CD4-positive, alpha-beta T cell treated with Interferon gamma for 1 hour (primary cell): ENCODE results near the gene MCF2L2.
A peak's percentile ranks its signal among the peaks of the same experiment; 100 is the strongest.

Experiments used
- DNase-seq: peaks from one replicate; pipeline ENCODE4 v3.0.0-alpha.2; 2020

MCF2L2 gene

GRCh38 chr3:183222631-183223235 lies 205.7 kb downstream of the MCF2L2 start:
- DNase-seq, result no peak

DNA sequence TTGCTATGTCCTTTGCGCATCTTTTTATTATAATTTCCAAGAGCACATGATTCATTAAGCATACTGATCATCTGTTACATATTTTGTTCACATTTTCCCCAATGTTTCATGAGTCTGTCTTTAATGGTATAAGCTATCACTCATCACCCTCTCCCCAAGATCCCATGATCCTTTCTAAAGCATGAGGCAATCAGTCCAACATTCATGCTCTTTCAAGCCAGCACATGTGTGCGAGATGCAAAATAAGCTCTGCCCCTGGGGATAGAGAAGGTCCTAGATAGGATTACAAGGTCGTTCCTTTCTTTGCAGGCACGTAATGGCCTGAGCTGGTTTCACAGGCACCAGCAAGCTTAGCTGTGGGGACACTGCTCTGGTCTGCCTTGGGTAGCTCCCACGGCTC lies 207.6 kb downstream of the MCF2L2 start:
- DNase-seq, result no peak

DNA sequence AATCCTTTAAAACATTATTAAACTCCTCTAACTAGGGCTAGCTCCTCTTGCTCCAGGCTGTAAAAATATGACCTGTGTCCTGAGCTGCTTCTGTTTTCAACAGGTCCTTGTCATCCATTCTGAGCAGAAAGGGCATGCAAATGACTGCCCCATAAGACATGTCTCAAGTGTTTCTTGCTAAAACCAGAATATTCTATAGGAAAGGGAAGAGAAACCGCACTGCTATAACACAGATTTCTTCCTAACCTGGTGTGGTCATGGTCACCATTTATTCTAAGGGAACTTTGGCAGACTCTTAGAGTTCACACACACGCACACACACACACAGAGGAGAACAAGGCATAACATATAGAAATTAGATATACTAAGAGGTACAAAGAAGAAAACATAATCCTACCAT lies 209.6 kb downstream of the MCF2L2 start:
- no peak for DNase-seq

DNA sequence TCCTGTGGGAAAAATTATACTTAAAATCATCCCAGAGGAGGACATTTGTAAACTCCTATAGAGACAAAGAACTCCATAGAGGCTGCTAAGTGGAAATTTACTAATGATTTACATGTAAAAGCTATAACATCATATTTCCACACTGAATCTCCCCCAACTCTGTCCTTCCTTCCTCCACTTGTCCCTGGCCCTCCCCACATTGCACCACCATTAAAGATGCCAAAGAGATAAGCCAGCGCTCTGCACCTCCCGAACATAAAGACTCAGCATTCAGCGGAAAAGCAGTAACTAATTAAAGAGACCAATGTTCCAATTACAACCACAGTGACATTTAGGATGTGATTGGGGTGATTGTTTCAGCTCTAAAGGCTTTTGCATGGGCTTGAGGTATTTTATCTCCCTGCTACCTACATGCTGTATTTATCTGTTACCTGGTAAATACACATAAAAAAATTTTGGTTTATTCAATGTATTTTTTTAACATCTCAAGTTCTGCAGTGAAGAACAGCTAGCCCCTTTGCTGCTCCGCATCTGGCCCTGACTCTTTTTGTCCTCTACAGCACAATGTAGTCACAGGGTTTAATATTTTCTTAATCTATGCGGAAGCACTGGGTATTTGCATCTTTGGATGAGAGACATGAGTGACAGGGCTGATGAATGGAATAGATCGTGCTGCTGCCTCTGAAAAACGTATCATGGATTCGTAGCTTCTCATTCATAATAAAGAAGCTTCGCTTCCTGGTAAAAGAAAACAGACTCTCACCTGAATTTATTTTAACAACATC lies 210.7 kb downstream of the MCF2L2 start:
- no peak for DNase-seq

DNA sequence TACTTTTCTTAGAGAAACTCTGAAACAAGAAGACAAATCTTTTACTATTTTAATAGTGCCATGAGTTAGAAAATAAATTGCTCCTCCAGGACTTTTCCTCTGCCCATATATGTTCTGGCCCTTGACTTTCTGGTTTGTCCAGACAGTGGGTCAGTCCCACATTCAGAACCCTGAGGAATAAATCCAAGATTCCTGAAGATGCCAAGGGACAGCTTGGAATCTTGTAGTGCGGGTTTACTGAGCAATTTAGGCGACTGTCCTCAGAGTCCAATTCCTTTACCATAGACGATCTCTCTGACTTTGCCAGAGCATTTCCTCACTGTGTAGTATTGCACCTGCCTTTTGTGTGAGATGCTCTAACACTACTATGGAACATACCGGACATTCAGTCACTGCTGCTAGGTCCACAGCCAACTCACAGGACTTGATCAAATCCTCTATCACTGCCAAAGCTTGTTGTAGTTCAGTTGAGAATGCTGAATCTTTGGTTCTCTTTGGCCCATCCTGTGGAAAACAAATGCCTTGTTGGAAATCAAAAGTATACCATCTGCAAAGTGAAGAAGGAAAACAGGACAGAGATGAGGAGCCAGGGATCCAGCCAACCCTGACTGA lies 212.7 kb downstream of the MCF2L2 start:
- no peak for DNase-seq

GRCh38 chr3:183214277-183214612 lies 214.2 kb downstream of the MCF2L2 start:
- no peak for DNase-seq

DNA sequence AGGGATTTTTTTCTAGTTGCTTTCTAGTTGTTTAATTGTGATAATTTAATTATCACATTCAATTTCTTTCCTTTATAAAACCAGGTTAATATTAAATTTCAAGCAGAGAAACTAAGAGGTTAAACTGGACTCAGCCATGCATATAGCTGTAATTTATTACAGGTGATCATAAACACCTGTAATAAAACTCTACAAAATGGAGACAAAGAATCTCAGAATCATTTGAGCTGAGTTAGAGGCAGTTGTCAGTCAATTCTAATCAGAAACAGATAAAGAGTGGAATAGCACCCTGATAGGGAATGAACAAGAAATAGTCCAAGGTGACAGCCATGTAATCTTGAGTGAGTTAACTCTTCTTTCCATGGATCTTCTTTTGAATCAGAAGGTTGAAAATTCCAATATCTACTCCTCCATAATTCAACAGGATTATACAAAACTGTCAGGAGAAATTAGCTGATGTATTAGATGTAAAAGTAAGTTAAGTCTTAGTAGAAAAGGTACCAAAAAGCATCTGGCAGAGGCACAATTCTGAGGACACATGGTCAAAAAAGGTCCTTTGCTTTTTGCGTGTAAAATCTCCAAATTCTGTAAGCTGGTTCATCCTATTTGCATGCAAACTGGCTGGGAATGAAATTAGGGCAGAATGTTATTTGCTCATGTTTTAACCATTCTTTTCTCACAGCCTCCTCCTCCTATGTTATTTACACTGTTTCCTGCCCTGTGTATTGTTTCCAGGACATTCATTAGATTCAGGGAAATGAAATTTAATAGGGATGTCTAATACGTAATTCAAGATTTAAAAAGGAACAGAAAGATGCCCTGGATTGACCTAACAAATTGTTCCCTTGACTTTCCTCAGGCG lies 214.8 kb downstream of the MCF2L2 start:
- no peak for DNase-seq

GRCh38 chr3:183212565-183212964 lies 215.9 kb downstream of the MCF2L2 start:
- DNase-seq, result peak; percentile 42

- no peak for DNase-seq
Observed at GRCh38 chr3:183212096-183212495, 216.3 kb downstream of the MCF2L2 start.

- peak; percentile 11 for DNase-seq
Observed at GRCh38 chr3:183211352-183211751, 217.1 kb downstream of the MCF2L2 start.

GRCh38 chr3:183210862-183211341 lies 217.5 kb downstream of the MCF2L2 start:
- DNase-seq, result peak; percentile 51

- DNase-seq, result no peak
Observed at GRCh38 chr3:183210341-183210740, 218.1 kb downstream of the MCF2L2 start.

DNA sequence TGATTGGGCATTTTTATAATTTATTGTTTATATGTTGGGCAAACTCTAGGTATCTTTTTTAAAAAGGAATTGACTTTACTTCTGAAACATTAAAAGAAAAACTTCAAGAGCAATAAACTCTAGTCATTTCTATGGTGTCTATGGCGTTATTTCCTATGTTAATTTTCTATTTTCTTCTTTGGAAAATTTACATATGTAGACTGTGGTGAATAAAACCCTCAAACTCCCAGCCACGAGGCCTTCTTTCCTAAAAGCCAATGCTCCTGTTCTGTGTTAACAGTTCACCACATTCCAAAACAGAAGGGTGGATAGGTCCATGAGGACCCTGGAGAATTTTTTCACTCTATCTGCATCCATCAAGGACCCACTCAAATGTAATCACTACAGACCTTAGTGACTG lies 219.6 kb downstream of the MCF2L2 start:
- DNase-seq, result no peak

DNA sequence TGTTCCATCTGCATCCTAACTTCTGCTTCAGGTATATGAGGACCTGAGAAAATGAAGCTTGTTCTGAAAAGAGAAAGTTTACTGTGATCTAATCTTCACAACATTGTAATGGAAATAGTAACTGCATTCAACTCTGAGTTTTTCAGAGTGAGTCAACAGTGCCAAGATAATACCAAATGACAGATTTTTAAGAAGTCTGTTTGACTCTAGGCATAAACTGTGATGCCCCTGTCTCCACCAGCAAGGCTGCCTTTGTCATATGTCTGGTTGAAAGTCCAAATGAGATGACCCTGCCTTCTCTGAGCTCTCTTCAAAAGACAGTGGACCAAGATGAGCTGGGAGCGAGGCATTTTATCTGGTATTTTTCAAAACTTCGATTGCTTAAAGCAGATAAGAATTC lies 220.2 kb downstream of the MCF2L2 start:
- DNase-seq, result no peak

- no peak for DNase-seq
Observed at GRCh38 chr3:183203670-183204069, 224.7 kb downstream of the MCF2L2 start.

- no peak for DNase-seq
Observed at GRCh38 chr3:183202004-183202722, 226.3 kb downstream of the MCF2L2 start.

DNA sequence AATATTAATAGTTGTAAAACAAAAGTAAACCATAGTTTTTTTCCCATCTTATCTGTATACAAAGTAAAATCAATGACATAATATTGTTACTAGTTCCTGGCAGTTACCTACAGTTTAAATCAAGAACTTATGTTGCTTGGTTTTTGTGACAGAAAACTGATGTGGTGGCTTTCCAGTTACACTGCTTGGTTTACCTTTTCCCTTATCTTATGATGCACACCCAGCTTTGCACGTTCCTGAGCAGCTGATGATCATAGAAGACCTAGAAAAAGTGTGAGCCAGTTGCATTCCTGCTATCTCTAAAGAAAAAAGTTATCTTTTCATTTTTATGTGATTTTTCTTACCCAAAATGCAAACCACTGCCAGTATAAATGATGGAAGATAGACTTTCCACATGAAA lies 229.5 kb downstream of the MCF2L2 start:
- no peak for DNase-seq

GRCh38 chr3:183197734-183198133 lies 230.7 kb downstream of the MCF2L2 start:
- no peak for DNase-seq

- no peak for DNase-seq
Observed at GRCh38 chr3:183195266-183195665, 233.2 kb downstream of the MCF2L2 start.

GRCh38 chr3:183193762-183194689 lies 234.4 kb downstream of the MCF2L2 start:
- DNase-seq, result no peak

DNA sequence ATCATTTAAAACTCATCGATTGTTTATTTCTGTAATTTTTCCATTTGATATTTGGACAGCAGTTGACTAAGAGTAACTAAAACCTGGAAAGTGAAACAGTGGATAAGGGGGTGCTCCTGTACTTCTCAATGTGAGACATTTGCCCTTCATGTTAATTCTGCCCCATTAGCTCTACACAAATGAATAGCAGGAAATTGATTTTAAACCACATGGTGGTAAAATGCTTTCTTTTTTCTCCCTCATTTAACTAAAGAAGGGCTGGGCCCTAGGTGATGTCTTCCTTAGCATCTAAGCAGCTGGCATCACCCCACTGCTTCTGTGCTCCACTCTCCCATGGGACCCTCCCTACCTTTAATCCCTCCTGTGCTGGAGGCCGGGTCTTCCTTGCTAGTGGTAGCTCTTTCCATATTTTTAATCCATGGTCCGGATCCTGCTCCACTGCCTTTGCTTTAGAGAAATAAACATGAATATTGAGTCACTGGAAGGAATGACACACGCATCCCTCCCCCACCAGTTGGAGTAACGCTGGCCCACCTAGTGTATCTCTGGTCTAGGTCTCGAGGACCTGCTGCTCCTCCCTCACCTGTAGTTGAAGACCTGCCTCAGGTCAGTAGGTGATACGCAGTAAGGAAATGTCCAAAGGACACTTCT lies 235.6 kb downstream of the MCF2L2 start:
- DNase-seq, result no peak
